Measurements from ENCODE around the gene CHMP2B. TPM values are rescaled to one million over a fixed set of nuclear protein-coding genes. Genes with fewer than 3 reads are reported as not detected.

Gene CHMP2B
- total and polyA plus RNA-seq, 9 of the 15 experiments (the other 6 are each of a cell fraction or from before 2014, with no cell fraction given): 7.4 to 17.7 (median 10.6) TPM

GRCh38 chr3:87268646-87269211 is 41.6 kb downstream of the CHMP2B start:
- TF ChIP-seq C11orf30 (IDR thresholded peaks at IDR 0.05; ENCODE audit: low read depth) (0 out of 2 replicates have a peak, but pooled peaks have one; percentile 6), NRF1 (conservative IDR thresholded peaks at IDR 0.05 in 1 of 2, IDR thresholded peaks at IDR 0.05 in 1 of 2) (no peak), MCM3 (IDR thresholded peaks at IDR 0.05) (no peak), SRSF7 (optimal IDR thresholded peaks at IDR 0.05; ENCODE audit: low read depth, low read length) (no peak), ZNF354B (CRISPR knock-in tag; IDR thresholded peaks at IDR 0.05) (no peak), ZNF316 (IDR thresholded peaks at IDR 0.05) (peak; percentile 48), ARID3B (CRISPR knock-in tag; IDR thresholded peaks at IDR 0.05; ENCODE audit: borderline replicate concordance) (no peak), ZNF274 (IDR thresholded peaks at IDR 0.05; ENCODE audit: borderline replicate concordance, low read depth, low read length) (no peak), E4F1 (CRISPR knock-in tag; IDR thresholded peaks at IDR 0.05; ENCODE audit: borderline replicate concordance) (no peak), BMI1 (IDR thresholded peaks at IDR 0.05; ENCODE audit: low read length) (no peak)
- Histone ChIP-seq H3K79me2 (ENCODE audit: control insufficient read depth, insufficient read depth, low read length) (no peaks in the 10 kb centered on the region), H4K20me1 (replicated peaks; ENCODE audit: control insufficient read depth, insufficient read depth, low read length) (no peaks in the 10 kb centered on the region), H3K27ac (ENCODE audit: extremely low read depth, low read depth, low read length) (no peak overlapping the region), H3K9me3 (replicated peaks; ENCODE audit: control insufficient read depth, insufficient read depth, low read depth, low read length) (no peaks in the 10 kb centered on the region), H3K4me3 (no peak overlapping the region), H3K4me2 (ENCODE audit: insufficient read depth, low read length) (no peak overlapping the region), H3K9ac (ENCODE audit: insufficient read depth in 1 of 2, low read depth in 2 of 2, low read length in 2 of 2) (no peak overlapping the region), H2AFZ (ENCODE audit: low read depth, low read length) (no peak overlapping the region), H3K36me3 (ENCODE audit: control insufficient read depth, insufficient read depth, low read length) (no peaks in the 10 kb centered on the region), H3K27me3 (ENCODE audit: control insufficient read depth in 2 of 2, insufficient read depth in 2 of 2, low read length in 2 of 2) (no peaks in the 10 kb centered on the region), H3K4me1 (replicated peaks in 1 of 2; ENCODE audit: control insufficient read depth in 2 of 2, insufficient read depth in 2 of 2, low read length in 2 of 2) (no peaks in the 10 kb centered on the region), H3K9me1 (ENCODE audit: control insufficient read depth, insufficient read depth, low read length) (no peaks in the 10 kb centered on the region)
- DNase-seq (ENCODE audit: extremely low read depth in 1 of 4, low spot score in 3 of 4): no peak
- BruUV-seq (replicated peaks): no TSS peak
- in situ Hi-C loops (cut with MboI) (no loop called here), intact Hi-C loops (cut with micrococcal nuclease) (no loop called here)
- no peak for FAIRE-seq
- POLR2A ChIA-PET: no interaction called here
- 15% methylated on average over 4 of the region's 4 CpGs for WGBS (ENCODE audit: insufficient coverage, low coverage, missing lambda C conversion rate)
- CTCF ChIA-PET (ENCODE audit: low intra/inter-chr PET ratio): no interaction called here
- ATAC-seq: peak; percentile 46

Measured in K562 (cell line).